ENCODE measurements around the gene VAMP5.

The VAMP5 gene

GRCh38 chr2:85642725-85643124 is 58.5 kb downstream of the VAMP5 start:
- no peak for DNase-seq
